Brain microvascular endothelial cell (primary cell): ENCODE results near the gene TMEM151B.

Source experiments
- DNase-seq: peaks from one replicate; pipeline ENCODE4 v3.0.0-alpha.2; 2020
- H3K27ac ChIP-seq: fragments of 250-450 bp; sonication (Bioruptor Pico); 2 replicates; pipeline ENCODE4 v1.5.1; 2020; ENCODE audit warnings: mild to moderate bottlenecking, moderate library complexity
- H3K27me3 ChIP-seq: fragments of 250-450 bp; sonication (Bioruptor Pico); replicated peaks from 2 replicates; pipeline ENCODE4 v1.5.1; 2020; ENCODE audit warnings: mild to moderate bottlenecking
- H3K36me3 ChIP-seq: fragments of 250-450 bp; sonication (Bioruptor Pico); replicated peaks from 2 replicates; pipeline ENCODE4 v1.5.1; 2020; ENCODE audit warnings: mild to moderate bottlenecking
- H3K4me3 ChIP-seq: 2 replicates; pipeline ENCODE4 v1.5.1; 2011; ENCODE audit warnings: low read depth, mild to moderate bottlenecking, control low read depth, low read length, moderate library complexity
- in situ Hi-C: cut with HindIII; loops from 2 replicates; pipeline ENCODE4 v1.10.0; 2017; ENCODE audit warnings: low sequenced_read_pairs, low pct_ligation_motif_present
- TF ChIP-seq, protein P1 (sequence below): IDR thresholded peaks from 2 replicates; pipeline ENCODE4 v1.5.1; 2011; ENCODE audit warnings: low read depth, mild to moderate bottlenecking, moderate library complexity, low read length, control low read depth, inconsistent platforms; ENCODE audit errors: missing control alignments

TMEM151B gene

DNA sequence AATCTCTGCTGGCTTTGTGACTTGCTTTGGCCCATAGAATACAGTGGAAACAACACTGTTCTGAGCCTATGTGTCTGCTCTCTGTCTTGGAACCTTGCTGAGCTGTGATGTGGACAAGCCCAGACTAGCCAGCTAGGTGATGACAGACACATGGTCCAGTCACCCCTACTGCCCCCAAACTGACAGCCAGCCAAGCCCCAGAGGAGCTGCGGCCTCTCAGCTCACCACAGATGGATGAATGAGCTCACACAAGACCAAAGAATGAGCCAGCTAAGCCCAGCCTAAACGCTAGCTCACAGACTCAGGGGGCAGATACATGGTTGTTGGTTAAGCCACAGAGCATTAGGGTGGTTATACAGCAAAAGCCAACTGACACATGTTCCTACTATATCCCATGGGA is 38.8 kb downstream of the TMEM151B start:
- no peak overlapping the region for H3K27ac ChIP-seq
- no peaks in the 10 kb centered on the region for H3K27me3 ChIP-seq
- DNase-seq = no peak
- in situ Hi-C loops = no loop called here
- H3K4me3 ChIP-seq = no peak overlapping the region
- peaks cover 56% of the 10 kb centered on the region for H3K36me3 ChIP-seq
- TF ChIP-seq, protein P1, sequence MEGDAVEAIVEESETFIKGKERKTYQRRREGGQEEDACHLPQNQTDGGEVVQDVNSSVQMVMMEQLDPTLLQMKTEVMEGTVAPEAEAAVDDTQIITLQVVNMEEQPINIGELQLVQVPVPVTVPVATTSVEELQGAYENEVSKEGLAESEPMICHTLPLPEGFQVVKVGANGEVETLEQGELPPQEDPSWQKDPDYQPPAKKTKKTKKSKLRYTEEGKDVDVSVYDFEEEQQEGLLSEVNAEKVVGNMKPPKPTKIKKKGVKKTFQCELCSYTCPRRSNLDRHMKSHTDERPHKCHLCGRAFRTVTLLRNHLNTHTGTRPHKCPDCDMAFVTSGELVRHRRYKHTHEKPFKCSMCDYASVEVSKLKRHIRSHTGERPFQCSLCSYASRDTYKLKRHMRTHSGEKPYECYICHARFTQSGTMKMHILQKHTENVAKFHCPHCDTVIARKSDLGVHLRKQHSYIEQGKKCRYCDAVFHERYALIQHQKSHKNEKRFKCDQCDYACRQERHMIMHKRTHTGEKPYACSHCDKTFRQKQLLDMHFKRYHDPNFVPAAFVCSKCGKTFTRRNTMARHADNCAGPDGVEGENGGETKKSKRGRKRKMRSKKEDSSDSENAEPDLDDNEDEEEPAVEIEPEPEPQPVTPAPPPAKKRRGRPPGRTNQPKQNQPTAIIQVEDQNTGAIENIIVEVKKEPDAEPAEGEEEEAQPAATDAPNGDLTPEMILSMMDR = no peak

DNA sequence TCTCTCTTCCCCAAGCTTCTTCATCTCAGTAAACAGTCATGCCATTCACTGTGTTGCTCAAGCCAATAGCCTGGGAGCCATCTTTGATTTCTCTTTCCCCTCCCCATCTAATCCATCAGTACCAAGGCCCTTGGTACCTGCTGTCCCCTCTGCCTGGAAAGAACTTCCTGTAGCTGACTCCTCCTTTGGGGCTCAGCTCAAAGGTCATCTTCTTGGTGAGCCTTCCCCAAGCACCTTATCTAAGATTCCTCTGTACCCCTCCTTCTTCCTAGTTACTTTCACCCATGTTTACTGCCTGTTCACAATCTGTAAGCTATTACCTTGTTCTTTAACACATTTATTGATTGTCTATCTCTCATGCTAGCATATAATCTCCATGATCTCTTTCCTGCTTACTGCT is 39.4 kb downstream of the TMEM151B start:
- H3K4me3 ChIP-seq = no peak overlapping the region
- H3K27me3 ChIP-seq = no peaks in the 10 kb centered on the region
- DNase-seq = no peak
- in situ Hi-C loops = no loop called here
- H3K36me3 ChIP-seq = peaks cover 51% of the 10 kb centered on the region
- H3K27ac ChIP-seq = no peak overlapping the region
- TF ChIP-seq, protein P1 = no peak

DNA sequence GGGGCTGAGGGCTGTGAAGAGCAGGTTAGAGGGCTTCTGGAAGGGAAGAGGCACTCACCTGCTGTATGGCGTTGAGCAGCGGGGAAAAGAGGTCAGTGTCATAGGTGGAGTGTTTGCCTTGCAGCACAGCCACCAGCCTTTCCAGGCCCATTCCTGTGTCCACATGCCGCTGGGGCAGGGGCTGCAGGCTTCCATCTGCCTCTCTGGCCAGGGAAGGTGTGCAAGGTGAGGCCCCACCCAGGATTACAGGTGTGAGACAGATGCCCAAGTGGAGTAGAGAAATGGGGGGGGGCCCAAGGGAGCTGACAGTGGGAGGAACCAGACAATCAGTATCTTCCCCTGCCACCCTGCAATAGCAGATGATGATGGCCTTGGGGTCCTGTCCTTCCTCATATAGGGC is 40.0 kb downstream of the TMEM151B start:
- Histone ChIP-seq H3K27ac (no peak overlapping the region), H3K36me3 (peaks cover 45% of the 10 kb centered on the region), H3K4me3 (no peak overlapping the region), H3K27me3 (no peaks in the 10 kb centered on the region)
- DNase-seq = no peak
- TF ChIP-seq, protein P1 = no peak
- in situ Hi-C loops = no loop called here

DNA sequence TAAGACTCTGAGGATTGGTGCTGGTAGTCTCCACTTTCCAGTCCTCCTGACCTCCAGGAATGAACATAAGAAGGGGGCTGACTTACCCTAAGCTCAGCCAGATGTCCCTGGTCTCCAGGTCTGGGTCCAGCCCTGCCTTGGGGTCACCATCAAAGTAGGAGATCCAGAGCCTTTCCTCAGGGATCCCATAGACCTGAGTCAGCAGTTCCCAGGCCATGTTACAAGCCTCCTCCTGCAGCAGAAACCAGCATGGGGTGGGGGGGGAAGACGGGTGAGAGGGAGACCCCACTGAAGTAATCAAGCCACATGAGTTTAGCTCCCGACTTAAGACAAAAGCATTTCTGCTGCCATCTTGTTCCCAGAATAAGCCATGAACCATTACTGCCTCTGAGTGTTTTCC is 41.1 kb downstream of the TMEM151B start:
- H3K27me3 ChIP-seq = no peaks in the 10 kb centered on the region
- TF ChIP-seq, protein P1 = no peak
- no peak for DNase-seq
- no peak overlapping the region for H3K27ac ChIP-seq
- peaks cover 34% of the 10 kb centered on the region for H3K36me3 ChIP-seq
- in situ Hi-C loops = no loop called here
- H3K4me3 ChIP-seq = no peak overlapping the region

DNA sequence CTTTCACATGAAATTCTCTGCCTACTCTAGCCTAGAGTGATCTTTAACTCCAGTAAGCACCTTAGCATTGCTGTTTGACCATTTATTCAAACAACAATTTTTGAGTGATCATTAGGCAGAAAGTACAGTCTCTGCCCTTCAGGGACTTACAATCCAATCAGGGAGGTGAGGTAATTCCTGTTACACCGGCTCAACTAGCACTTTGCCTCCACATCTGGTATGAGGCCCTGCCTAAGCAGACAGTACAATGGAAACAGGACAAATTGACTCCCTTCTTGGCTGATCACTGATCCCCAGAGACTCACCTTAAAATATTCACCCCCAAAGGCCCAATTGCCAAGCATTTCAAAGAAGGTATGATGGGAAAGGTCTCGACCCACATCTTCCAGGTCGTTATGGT is 41.5 kb downstream of the TMEM151B start:
- Histone ChIP-seq H3K4me3 (no peak overlapping the region), H3K27me3 (no peaks in the 10 kb centered on the region), H3K36me3 (peaks cover 31% of the 10 kb centered on the region), H3K27ac (no peak overlapping the region)
- in situ Hi-C loops = no loop called here
- no peak for DNase-seq
- TF ChIP-seq, protein P1 = no peak
